DMS53 treated with DMSO at 0.1 percent for 48 hours (cell line): ENCODE measurements around the gene MYO9B.
"Not testable (repeated sequence)": the region's sequence is repeated elsewhere in the genome, so short reads cannot be mapped to it uniquely, and the experiment has no call there.

ENCODE experiments used
- DNase-seq: peaks from one replicate; lab custom pipeline; 2025; ENCODE audit not compliant: unreplicated experiment; lab: John Stamatoyannopoulos, UW

The MYO9B gene

GRCh38 chr19:17171874-17172273, 96.3 kb downstream of the MYO9B start:
- DNase-seq = no peak

- no peak for DNase-seq
Measured at GRCh38 chr19:17172624-17173345, 97.2 kb downstream of the MYO9B start.

- DNase-seq = no peak
Measured at GRCh38 chr19:17178291-17178690, 102.7 kb downstream of the MYO9B start.

- no peak for DNase-seq
Measured at GRCh38 chr19:17180997-17181702, 105.6 kb downstream of the MYO9B start.

- no peak for DNase-seq
Measured at GRCh38 chr19:17183271-17183761, 107.7 kb downstream of the MYO9B start.

- DNase-seq = no peak
Measured at GRCh38 chr19:17183858-17184321, 108.3 kb downstream of the MYO9B start.

GRCh38 chr19:17184371-17184841, 108.8 kb downstream of the MYO9B start:
- no peak for DNase-seq

GRCh38 chr19:17185590-17185989, 110.0 kb downstream of the MYO9B start:
- DNase-seq = no peak

GRCh38 chr19:17191736-17192135, 116.2 kb downstream of the MYO9B start:
- not testable (repeated sequence) for DNase-seq

GRCh38 chr19:17192751-17193150, 117.2 kb downstream of the MYO9B start:
- no peak for DNase-seq

- no peak for DNase-seq
Measured at GRCh38 chr19:17194608-17195007, 119.0 kb downstream of the MYO9B start.

- DNase-seq = no peak
Measured at GRCh38 chr19:17195106-17195505, 119.5 kb downstream of the MYO9B start.

- DNase-seq = no peak
Measured at GRCh38 chr19:17196610-17197009, 121.0 kb downstream of the MYO9B start.

GRCh38 chr19:17197666-17198065, 122.1 kb downstream of the MYO9B start:
- DNase-seq = no peak

GRCh38 chr19:17200408-17201079, 125.0 kb downstream of the MYO9B start:
- DNase-seq = no peak

- no peak for DNase-seq
Measured at GRCh38 chr19:17202249-17202648, 126.7 kb downstream of the MYO9B start.

GRCh38 chr19:17202713-17203112, 127.1 kb downstream of the MYO9B start:
- DNase-seq = no peak

GRCh38 chr19:17205237-17206140, 129.9 kb downstream of the MYO9B start:
- DNase-seq = no peak

- DNase-seq = no peak
Measured at GRCh38 chr19:17206736-17207581, 131.4 kb downstream of the MYO9B start.
